Measurements from ENCODE around the gene TRAPPC14. TPM values are rescaled to one million over a fixed set of nuclear protein-coding genes. Genes with fewer than 3 reads are reported as not detected.
"Not testable (repeated sequence)": the region's sequence is repeated elsewhere in the genome, so short reads cannot be mapped to it uniquely, and the experiment has no call there.

The TRAPPC14 gene
- total and polyA plus RNA-seq, 4 donors, result 2.8 to 9.7 (median 5.2) TPM

- TF ChIP-seq RXRA (IDR thresholded peaks at IDR 0.05) (peak; percentile 77 to 84), TAF1 (conservative IDR thresholded peaks at IDR 0.05) (peak; percentile 35), CTCF (IDR thresholded peaks at IDR 0.05; ENCODE audit: low read depth, low read length, missing input control) (peak; percentile 76), HNF4G (IDR thresholded peaks at IDR 0.05) (peak; percentile 88), MAX (IDR thresholded peaks at IDR 0.05) (peak; percentile 77), SP1 (IDR thresholded peaks at IDR 0.05) (peak; percentile 97), NR2F2 (IDR thresholded peaks at IDR 0.05) (peak; percentile 95), ATF3 (IDR thresholded peaks at IDR 0.05) (peak; percentile 98), RAD21 (IDR thresholded peaks at IDR 0.05) (peak; percentile 76 to 81), FOXA2 (IDR thresholded peaks at IDR 0.05) (no peak), FOXA1 (IDR thresholded peaks at IDR 0.05) (peak; percentile 40), EGR1 (IDR thresholded peaks at IDR 0.05; ENCODE audit: low read depth in 2 of 2) (no peak), HNF4A (conservative IDR thresholded peaks at IDR 0.05) (peak; percentile 88 to 95), REST (IDR thresholded peaks at IDR 0.05) (peak; percentile 51), GABPA (IDR thresholded peaks at IDR 0.05 in 1 of 2, conservative IDR thresholded peaks at IDR 0.05 in 1 of 2) (peak in 1 of 2 donors; percentile 54), YY1 (IDR thresholded peaks at IDR 0.05) (peak; percentile 72), JUND (IDR thresholded peaks at IDR 0.05) (peak; percentile 63 to 73), ZBTB33 (IDR thresholded peaks at IDR 0.05) (peak; percentile 49)
- Histone ChIP-seq H3K27me3 (ENCODE audit: control insufficient read depth in 4 of 4, insufficient read depth in 4 of 4, low read length in 3 of 4) (no peaks in the 10 kb centered on the region), H3K9me3 (ENCODE audit: control insufficient read depth in 4 of 4, low read length in 3 of 4) (no peaks in the 10 kb centered on the region), H3K36me3 (ENCODE audit: control insufficient read depth in 4 of 4, insufficient read depth in 3 of 4, low read depth in 1 of 4, low read length in 3 of 4) (no peaks in the 10 kb centered on the region), H3K9ac (ENCODE audit: low read depth in 1 of 2, low read length in 2 of 2) (peak overlapping the region in 1 of 2 donors; percentile 72), H3K4me3 (ENCODE audit: low read depth in 1 of 3, low read length in 3 of 3) (peak overlapping the region; percentile 23 to 53 (median 53)), H3K4me1 (ENCODE audit: control insufficient read depth in 4 of 4, insufficient read depth in 4 of 4, low read length in 3 of 4) (peaks cover 9 to 34% (median 18%) of the 10 kb centered on the region in 4 donors), H3K27ac (ENCODE audit: low read depth in 1 of 2, low read length in 2 of 2) (peak overlapping the region; percentile 29 to 36)
- 7% methylated on average over 24 of the region's 24 CpGs for WGBS
- DNase-seq (ENCODE audit: low spot score), result peak; percentile 91
Observed at GRCh38 chr7:100130608-100131453, 27.7 kb downstream of the TRAPPC14 start.

- not testable (repeated sequence) for H3K36me3 ChIP-seq (ENCODE audit: control insufficient read depth in 4 of 4, insufficient read depth in 3 of 4, low read depth in 1 of 4, low read length in 3 of 4); H3K9me3 ChIP-seq (ENCODE audit: control insufficient read depth in 4 of 4, low read length in 3 of 4); H3K27ac ChIP-seq (ENCODE audit: low read depth in 1 of 2, low read length in 2 of 2); DNase-seq (ENCODE audit: low spot score); H3K9ac ChIP-seq (ENCODE audit: low read depth in 1 of 2, low read length in 2 of 2); H3K4me3 ChIP-seq (ENCODE audit: low read depth in 1 of 3, low read length in 3 of 3); H3K27me3 ChIP-seq (ENCODE audit: control insufficient read depth in 4 of 4, insufficient read depth in 4 of 4, low read length in 3 of 4)
- peaks cover 9 to 35% (median 19%) of the 10 kb centered on the region in 4 donors for H3K4me1 ChIP-seq (ENCODE audit: control insufficient read depth in 4 of 4, insufficient read depth in 4 of 4, low read length in 3 of 4)
- 98% methylated on average over 1 of the region's 1 CpG for WGBS
Observed at GRCh38 chr7:100130220-100130607, 28.3 kb downstream of the TRAPPC14 start.

All from liver (tissue), 9 donors.